ENCODE measurements around the gene MLLT3.

DNA sequence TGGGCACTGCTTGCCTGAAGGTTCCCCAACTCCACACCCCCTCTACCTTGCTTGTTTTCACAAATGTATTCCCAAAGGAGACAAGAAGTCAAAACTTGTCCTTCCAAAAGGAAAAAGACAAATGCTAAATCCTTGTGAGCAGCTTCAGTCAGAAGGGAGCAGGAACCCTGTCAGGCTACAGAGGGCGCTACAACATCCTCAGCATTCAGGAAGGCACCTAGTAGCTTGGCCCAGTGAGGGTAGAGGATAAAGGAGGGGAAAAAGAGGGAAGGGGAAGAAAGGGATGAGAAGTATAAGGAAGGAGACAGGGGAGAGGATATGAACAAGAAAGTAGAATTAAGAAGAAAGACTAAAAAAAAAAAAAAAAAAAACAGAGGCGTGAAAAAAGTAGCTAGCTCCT, 97.5 kb downstream of the MLLT3 start:
- TF ChIP-seq MAX (CRISPR knock-in tag; IDR thresholded peaks at IDR 0.05) (no peak), ZNF121 (CRISPR knock-in tag; IDR thresholded peaks at IDR 0.05) (peak; percentile 92), JUN (CRISPR knock-in tag; IDR thresholded peaks at IDR 0.05) (no peak)
- TF ChIP-seq, protein P1, sequence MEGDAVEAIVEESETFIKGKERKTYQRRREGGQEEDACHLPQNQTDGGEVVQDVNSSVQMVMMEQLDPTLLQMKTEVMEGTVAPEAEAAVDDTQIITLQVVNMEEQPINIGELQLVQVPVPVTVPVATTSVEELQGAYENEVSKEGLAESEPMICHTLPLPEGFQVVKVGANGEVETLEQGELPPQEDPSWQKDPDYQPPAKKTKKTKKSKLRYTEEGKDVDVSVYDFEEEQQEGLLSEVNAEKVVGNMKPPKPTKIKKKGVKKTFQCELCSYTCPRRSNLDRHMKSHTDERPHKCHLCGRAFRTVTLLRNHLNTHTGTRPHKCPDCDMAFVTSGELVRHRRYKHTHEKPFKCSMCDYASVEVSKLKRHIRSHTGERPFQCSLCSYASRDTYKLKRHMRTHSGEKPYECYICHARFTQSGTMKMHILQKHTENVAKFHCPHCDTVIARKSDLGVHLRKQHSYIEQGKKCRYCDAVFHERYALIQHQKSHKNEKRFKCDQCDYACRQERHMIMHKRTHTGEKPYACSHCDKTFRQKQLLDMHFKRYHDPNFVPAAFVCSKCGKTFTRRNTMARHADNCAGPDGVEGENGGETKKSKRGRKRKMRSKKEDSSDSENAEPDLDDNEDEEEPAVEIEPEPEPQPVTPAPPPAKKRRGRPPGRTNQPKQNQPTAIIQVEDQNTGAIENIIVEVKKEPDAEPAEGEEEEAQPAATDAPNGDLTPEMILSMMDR (IDR thresholded peaks at IDR 0.05): peak; percentile 83
